K562 (cell line): ENCODE measurements around the gene DHRS2. TPM values are rescaled to one million over a fixed set of nuclear protein-coding genes. Genes with fewer than 3 reads are reported as not detected.

Experiments
- ATAC-seq: fragments of 200-7000 bp; cut with Tn5 transposase; 3 replicates; pipeline ENCODE4 v1.9.1; 2020; ENCODE audit warnings: moderate library complexity
- BruUV-seq: library from RNA; stranded (reverse); fragments of 400-500 nt; replicated peaks from 2 replicates; lab custom pipeline; 2021; lab: Mats Ljungman, UMichigan
- CTCF ChIA-PET: fragments of 300-600 bp; formaldehyde crosslinking; extraction: SDS; loops from one replicate; lab custom pipeline; 2021; ENCODE audit warnings: low intra/inter-chr PET ratio; lab: Yijun Ruan, JAX
- POLR2A ChIA-PET: fragments of 300-600, 350-650 bp; sonication (Branson Sonifier 250); formaldehyde crosslinking; extraction: SDS; loops from one replicate; lab custom pipeline; 2021; ENCODE audit warnings: antibody characterized with exemption, inconsistent platforms; lab: Yijun Ruan, JAX
- DNase-seq, 4 experiments: peaks; one replicate each; pipeline versions ENCODE4 v3.0.0 to v3.0.0-alpha.2; 2011 to 2018; ENCODE audit warnings: low spot score in 3 of 4, mixed read lengths in 3 of 4; ENCODE audit errors: extremely low read depth in 1 of 4
- FAIRE-seq: peaks from 2 replicates; lab custom pipeline; 2011; peaks lifted over from hg19 to GRCh38; lab: Jason Lieb, UNC
- H2AFZ ChIP-seq: 2 replicates; pipeline ENCODE4 v1.6.0; 2011; ENCODE audit warnings: low read depth, low read length, control low read depth, inconsistent platforms
- H3K27ac ChIP-seq: fragments of 200-600 bp; 3 replicates; pipeline ENCODE4 v1.8.0; 2011; ENCODE audit warnings: low read depth, mild to moderate bottlenecking, control low read depth, inconsistent platforms, low read length, moderate library complexity, mixed read lengths; ENCODE audit errors: extremely low read depth
- H3K27me3 ChIP-seq, 2 experiments: fragments of 300-600 bp in 1 of 2; 2 replicates in 1 of 2; 3 replicates in 1 of 2; pipeline versions ENCODE4 v1.6.0 to v1.8.0; 2011; ENCODE audit warnings: inconsistent platforms in 2 of 2, low read length in 2 of 2, mild to moderate bottlenecking in 1 of 2, mixed read lengths in 1 of 2, moderate library complexity in 1 of 2; ENCODE audit not compliant: control insufficient read depth in 2 of 2, insufficient read depth in 2 of 2
- H3K36me3 ChIP-seq: fragments of 300-600 bp; 3 replicates; pipeline ENCODE4 v1.8.0; 2011; ENCODE audit warnings: mild to moderate bottlenecking, low read length, inconsistent platforms; ENCODE audit not compliant: control insufficient read depth, insufficient read depth
- H3K4me1 ChIP-seq, 2 experiments: fragments of 200-600 bp in 1 of 2; replicated peaks in 1 of 2; 2 replicates in 1 of 2; 3 replicates in 1 of 2; pipeline versions ENCODE4 v1.5.1 to v1.8.0; 2011; ENCODE audit warnings: inconsistent platforms in 2 of 2, low read length in 2 of 2, mild to moderate bottlenecking in 1 of 2, mixed read lengths in 1 of 2, moderate library complexity in 1 of 2; ENCODE audit not compliant: control insufficient read depth in 2 of 2, insufficient read depth in 2 of 2
- H3K4me2 ChIP-seq: 2 replicates; pipeline ENCODE4 v1.6.1; 2011; ENCODE audit warnings: low read length, control low read depth, inconsistent platforms, mixed read lengths; ENCODE audit not compliant: insufficient read depth
- H3K4me3 ChIP-seq: fragments of 200-600 bp; sonication (generic), shearing (Covaris generic); 2 replicates; pipeline ENCODE4 v1.5.1; 2016; ENCODE audit warnings: control low read depth, inconsistent platforms
- H3K79me2 ChIP-seq: fragments of 200-600 bp; 3 replicates; pipeline ENCODE4 v1.8.0; 2011; ENCODE audit warnings: low read length, inconsistent platforms; ENCODE audit not compliant: control insufficient read depth, insufficient read depth
- H3K9ac ChIP-seq, 2 experiments: 2 replicates each; pipeline versions ENCODE4 v1.6.0 to v1.6.1; 2011; ENCODE audit warnings: low read depth in 2 of 2, low read length in 2 of 2, control low read depth in 1 of 2, inconsistent platforms in 1 of 2, mild to moderate bottlenecking in 1 of 2, mixed read lengths in 1 of 2; ENCODE audit not compliant: insufficient read depth in 1 of 2
- H3K9me1 ChIP-seq: one replicate; pipeline ENCODE4 v1.6.0; 2011; ENCODE audit warnings: inconsistent platforms, mild to moderate bottlenecking, low read length, moderate library complexity; ENCODE audit not compliant: control insufficient read depth, insufficient read depth
- H3K9me3 ChIP-seq: replicated peaks from 2 replicates; pipeline ENCODE4 v1.5.1; 2011; ENCODE audit warnings: low read depth, low read length, inconsistent platforms; ENCODE audit not compliant: control insufficient read depth, insufficient read depth
- H4K20me1 ChIP-seq: replicated peaks from 2 replicates; pipeline ENCODE4 v1.6.1; 2011; ENCODE audit warnings: low read length, inconsistent platforms, mixed read lengths; ENCODE audit not compliant: control insufficient read depth, insufficient read depth
- CHD1 ChIP-seq: fragments of 200-600 bp; sonication (generic); IDR thresholded peaks from one replicate; pipeline ENCODE4 v1.6.1; 2012; ENCODE audit warnings: mild to moderate bottlenecking, moderate library complexity, low read length, inconsistent platforms
- GABPA ChIP-seq: fragments of 200-800 bp; sonication (Bioruptor generic); conservative IDR thresholded peaks from 2 replicates; pipeline ENCODE4 v1.6.1; 2016; ENCODE audit warnings: low read depth, missing genetic modification characterization, missing compliant biosample characterization
- MGA ChIP-seq: fragments of 450-650 bp; IDR thresholded peaks from 2 replicates; pipeline ENCODE4 v1.6.1; 2016; ENCODE audit warnings: mild to moderate bottlenecking, moderate library complexity
- PML ChIP-seq: IDR thresholded peaks from 2 replicates; pipeline ENCODE4 v1.6.1; 2012; ENCODE audit warnings: low read length, inconsistent platforms
- RREB1 ChIP-seq: fragments of 250-450 bp; sonication (Bioruptor Pico); IDR thresholded peaks from 2 replicates; pipeline ENCODE4 v1.4.0; 2020
- ZNF780A ChIP-seq: fragments of 250-450 bp; sonication (Bioruptor Pico); IDR thresholded peaks from 2 replicates; pipeline ENCODE4 v1.5.0; 2021; ENCODE audit warnings: mild to moderate bottlenecking
- in situ Hi-C: fragments of 300-500 bp; cut with MboI; formaldehyde crosslinking; loops from 4 replicates; pipeline ENCODE4 v1.15.0; 2018; ENCODE audit warnings: inconsistent platforms, mixed read lengths
- intact Hi-C: fragments of 100-400 bp; cut with micrococcal nuclease; formaldehyde crosslinking; loops from 2 replicates; pipeline ENCODE4 v1.14.2; 2022
- polyA plus RNA-seq, 8 experiments: library from polyadenylated mRNA; depleted of rRNA in 4 of 8; stranded (reverse) in 5 of 8; unstranded in 3 of 8; fragments of >200 nt; fragmentation: Nextera tagmentation in 2 of 8; fragmentation: Illumina TruSeq in 1 of 8; extraction: Ambion mirVana in 2 of 8; extraction: Trizol in 1 of 8; gene quantifications; 2 replicates each; pipeline versions ENCODE4 v1.2.1 to v1.2.3, GENCODE V29; 2011 to 2014; ENCODE audit warnings: inconsistent platforms in 1 of 8, missing spikeins in 1 of 8
- total RNA-seq, 7 experiments: library from RNA; depleted of rRNA in 6 of 7; stranded (reverse); fragments of >200 nt in 6 of 7; fragmentation: Illumina TruSeq in 2 of 7; extraction: Trizol in 2 of 7; gene quantifications; 2 replicates each; pipeline versions ENCODE4 v1.2.1 to v1.2.3, GENCODE V29; 2011 to 2021; ENCODE audit warnings: low replicate concordance in 1 of 7

Gene DHRS2
- total and polyA plus RNA-seq, 9 of the 15 experiments (the other 6 are each of a cell fraction or from before 2014, with no cell fraction given) = 2.9 to 96.8 (median 64.4) TPM

- in situ Hi-C loops (no loop called here), intact Hi-C loops (no loop called here)
- Histone ChIP-seq H3K4me2 (no peak overlapping the region), H3K27me3 (no peaks in the 10 kb centered on the region), H3K4me3 (no peak overlapping the region), H3K36me3 (no peaks in the 10 kb centered on the region), H4K20me1 (no peaks in the 10 kb centered on the region), H3K9ac (no peak overlapping the region), H3K79me2 (no peaks in the 10 kb centered on the region), H3K9me1 (no peaks in the 10 kb centered on the region), H3K4me1 (no peaks in the 10 kb centered on the region; a peak in 1 of 5 replicates), H3K9me3 (no peaks in the 10 kb centered on the region), H3K27ac (no peak overlapping the region), H2AFZ (no peak overlapping the region)
- no TSS peak for BruUV-seq
- ChIA-PET POLR2A (no interaction called here), CTCF (no interaction called here)
- no peak for DNase-seq
- no peak for ATAC-seq
- FAIRE-seq = no peak
- no peak for TF ChIP-seq MGA
- no peak for TF ChIP-seq ZNF780A
- TF ChIP-seq CHD1 = no peak
- no peak for TF ChIP-seq PML
- TF ChIP-seq GABPA (tag) = no peak
- no peak for TF ChIP-seq RREB1
Measured at GRCh38 chr14:23626946-23627345, 9.2 kb upstream of the DHRS2 start.
